HEK293 (cell line): ENCODE measurements around the gene FGD4.
"Not testable (repeated sequence)": the region's sequence is repeated elsewhere in the genome, so short reads cannot be mapped to it uniquely, and the experiment has no call there.

ENCODE experiments used
- CTCF ChIA-PET: fragments of 350-600 bp; formaldehyde crosslinking; extraction: SDS; loops from one replicate; lab custom pipeline; 2021; ENCODE audit warnings: antibody characterized with exemption; lab: Yijun Ruan, JAX
- POLR2A ChIA-PET: fragments of 300-600 bp; formaldehyde crosslinking; extraction: SDS; loops from one replicate; lab custom pipeline; 2020; ENCODE audit warnings: antibody characterized with exemption, inconsistent platforms; lab: Yijun Ruan, JAX
- H3K27ac ChIP-seq: fragments of 200-500 bp; sonication (Bioruptor generic); 2 replicates; pipeline ENCODE4 v1.5.1; 2014; ENCODE audit warnings: low read depth, low read length, control low read depth, inconsistent platforms; ENCODE audit errors: extremely low read depth
- H3K36me3 ChIP-seq, 2 experiments: fragments of 200-500 bp in 1 of 2; sonication (Bioruptor generic) in 1 of 2; 1 replicate in 1 of 2; 2 replicates in 1 of 2; pipeline ENCODE4 v1.5.1; 2014 to 2017; ENCODE audit warnings: inconsistent platforms in 2 of 2, low read length in 2 of 2; ENCODE audit not compliant: control insufficient read depth in 2 of 2, insufficient read depth in 1 of 2
- H3K4me1 ChIP-seq: fragments of 200-500 bp; sonication (Bioruptor generic); 2 replicates; pipeline ENCODE4 v1.5.1; 2014; ENCODE audit warnings: mild to moderate bottlenecking, low read length, inconsistent platforms; ENCODE audit not compliant: control insufficient read depth, insufficient read depth
- H3K4me3 ChIP-seq: 2 replicates; pipeline ENCODE4 v1.5.1; 2011; ENCODE audit warnings: low read depth, mild to moderate bottlenecking, control low read depth, low read length, moderate library complexity
- H3K9me3 ChIP-seq: fragments of 200-500 bp; sonication (Bioruptor generic); 2 replicates; pipeline ENCODE4 v1.5.1; 2014; ENCODE audit warnings: low read depth, low read length, inconsistent platforms; ENCODE audit not compliant: control insufficient read depth, insufficient read depth
- EGR2 ChIP-seq: fragments of 450-650 bp; formaldehyde crosslinking; IDR thresholded peaks from 2 replicates; pipeline ENCODE4 v1.5.1; 2016; ENCODE audit warnings: low read depth, missing biosample characterization, missing genetic modification characterization
- MYNN ChIP-seq: fragments of 450-650 bp; formaldehyde crosslinking; IDR thresholded peaks from 2 replicates; pipeline ENCODE4 v1.5.1; 2016; ENCODE audit warnings: missing biosample characterization, missing genetic modification characterization, borderline replicate concordance
- SCRT1 ChIP-seq: fragments of 450-650 bp; formaldehyde crosslinking; IDR thresholded peaks from 2 replicates; pipeline ENCODE4 v1.5.1; 2016; ENCODE audit warnings: missing biosample characterization, missing genetic modification characterization, borderline replicate concordance
- SCRT2 ChIP-seq: fragments of 450-650 bp; formaldehyde crosslinking; IDR thresholded peaks from 2 replicates; pipeline ENCODE4 v1.5.1; 2016; ENCODE audit warnings: missing biosample characterization, missing genetic modification characterization
- ZBTB20 ChIP-seq: fragments of 450-650 bp; formaldehyde crosslinking; IDR thresholded peaks from 2 replicates; pipeline ENCODE4 v1.5.1; 2016; ENCODE audit warnings: missing biosample characterization, missing genetic modification characterization
- ZIC2 ChIP-seq: fragments of 450-650 bp; formaldehyde crosslinking; IDR thresholded peaks from 2 replicates; pipeline ENCODE4 v1.5.1; 2016; ENCODE audit warnings: missing biosample characterization, missing genetic modification characterization
- ZNF155 ChIP-seq: fragments of 450-650 bp; formaldehyde crosslinking; IDR thresholded peaks from 2 replicates; pipeline ENCODE4 v1.5.1; 2016; ENCODE audit warnings: missing biosample characterization, missing genetic modification characterization
- ZNF2 ChIP-seq: fragments of 450-650 bp; formaldehyde crosslinking; IDR thresholded peaks from 2 replicates; pipeline ENCODE4 v1.5.1; 2016; ENCODE audit warnings: missing biosample characterization, missing genetic modification characterization
- ZNF350 ChIP-seq: fragments of 450-650 bp; formaldehyde crosslinking; IDR thresholded peaks from 2 replicates; pipeline ENCODE4 v1.5.0; 2017; ENCODE audit warnings: missing biosample characterization, mild to moderate bottlenecking, missing genetic modification characterization
- ZNF394 ChIP-seq: fragments of 450-650 bp; formaldehyde crosslinking; IDR thresholded peaks from 2 replicates; pipeline ENCODE4 v1.5.1; 2016; ENCODE audit warnings: missing biosample characterization, missing genetic modification characterization, mild to moderate bottlenecking, moderate library complexity, borderline replicate concordance
- ZNF514 ChIP-seq: fragments of 450-650 bp; formaldehyde crosslinking; IDR thresholded peaks from 2 replicates; pipeline ENCODE4 v1.5.1; 2016; ENCODE audit warnings: missing biosample characterization, missing genetic modification characterization
- ZNF623 ChIP-seq: fragments of 450-650 bp; formaldehyde crosslinking; IDR thresholded peaks from 2 replicates; pipeline ENCODE4 v1.5.1; 2016; ENCODE audit warnings: missing biosample characterization, missing genetic modification characterization
- ZNF76 ChIP-seq: fragments of 450-650 bp; formaldehyde crosslinking; IDR thresholded peaks from 2 replicates; pipeline ENCODE4; 2016; ENCODE audit warnings: low read depth, missing biosample characterization, missing genetic modification characterization, borderline replicate concordance
- TF ChIP-seq, protein P1 (sequence below): fragments of 450-650 bp; formaldehyde crosslinking; IDR thresholded peaks from 2 replicates; pipeline ENCODE4 v1.5.1; 2016; ENCODE audit warnings: missing biosample characterization, missing genetic modification characterization
- TF ChIP-seq, protein P2 (sequence below): fragments of 450-650 bp; formaldehyde crosslinking; IDR thresholded peaks from 2 replicates; pipeline ENCODE4 v1.5.1; 2016; ENCODE audit warnings: missing biosample characterization, missing genetic modification characterization
- TF ChIP-seq, protein P3 (sequence below): fragments of 450-650 bp; formaldehyde crosslinking; conservative IDR thresholded peaks from 2 replicates; pipeline ENCODE4 v1.5.1; 2016; ENCODE audit warnings: low read depth, missing biosample characterization, missing genetic modification characterization
- TF ChIP-seq, protein P4 (sequence below): fragments of 450-650 bp; formaldehyde crosslinking; IDR thresholded peaks from 2 replicates; pipeline ENCODE4 v1.5.1; 2016; ENCODE audit warnings: missing biosample characterization, missing genetic modification characterization

FGD4 gene

DNA sequence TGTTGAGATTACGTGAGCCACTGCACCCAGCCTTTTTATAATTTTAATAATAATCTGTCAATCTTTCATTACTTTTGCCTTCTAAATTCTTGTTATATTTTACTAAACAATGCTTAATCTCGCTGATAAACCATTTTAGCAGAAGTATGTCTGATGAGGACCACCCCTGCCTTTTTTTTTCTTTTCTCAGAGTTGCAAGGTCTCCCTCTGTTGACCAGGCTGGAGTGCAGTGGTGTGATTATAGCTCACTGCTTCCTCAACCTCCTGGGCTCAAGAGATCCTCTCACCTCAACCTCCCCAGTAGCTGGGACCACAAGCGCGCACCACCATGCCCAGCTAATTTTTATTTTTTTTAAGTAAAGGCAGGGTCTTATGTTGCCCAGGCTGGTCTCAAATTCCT lies 161.2 kb downstream of the FGD4 start (continued):
- TF ChIP-seq ZNF76 (no peak), MYNN (no peak), ZBTB20 (tag by site-specific recombination) (no peak)
- TF ChIP-seq, protein P1, sequence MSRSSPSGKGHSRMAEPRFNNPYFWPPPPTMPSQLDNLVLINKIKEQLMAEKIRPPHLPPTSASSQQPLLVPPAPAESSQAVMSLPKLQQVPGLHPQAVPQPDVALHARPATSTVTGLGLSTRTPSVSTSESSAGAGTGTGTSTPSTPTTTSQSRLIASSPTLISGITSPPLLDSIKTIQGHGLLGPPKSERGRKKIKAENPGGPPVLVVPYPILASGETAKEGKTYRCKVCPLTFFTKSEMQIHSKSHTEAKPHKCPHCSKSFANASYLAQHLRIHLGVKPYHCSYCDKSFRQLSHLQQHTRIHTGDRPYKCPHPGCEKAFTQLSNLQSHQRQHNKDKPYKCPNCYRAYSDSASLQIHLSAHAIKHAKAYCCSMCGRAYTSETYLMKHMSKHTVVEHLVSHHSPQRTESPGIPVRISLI (tag by site-specific recombination), result no peak
- TF ChIP-seq, all 188 proteins: peak for 0

DNA sequence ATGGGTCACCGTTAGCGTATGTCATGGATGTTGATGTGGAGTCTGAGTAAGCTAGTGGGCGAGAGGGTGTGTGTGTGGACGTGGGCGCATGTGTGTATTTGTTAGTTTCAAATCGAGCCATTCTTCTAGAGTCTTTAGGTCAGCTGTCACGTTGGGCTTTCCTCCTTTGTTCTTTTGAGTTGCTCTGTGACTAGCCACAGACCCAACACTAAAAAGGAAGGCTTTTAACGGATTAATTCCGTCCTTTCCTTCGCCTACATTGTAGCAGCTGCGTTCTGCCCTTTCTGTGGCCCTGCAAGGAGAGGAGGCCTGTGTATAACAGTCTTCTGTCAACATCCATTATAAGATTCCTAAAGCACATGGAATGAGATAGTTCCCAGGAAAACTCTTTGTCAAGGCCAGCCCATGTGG lies 162.6 kb downstream of the FGD4 start:
- ChIA-PET POLR2A (no interaction called here), CTCF (no interaction called here)
- no peaks in the 10 kb centered on the region for H3K9me3 ChIP-seq
- no peak overlapping the region for H3K4me3 ChIP-seq
- no peak overlapping the region for H3K27ac ChIP-seq
- peaks cover 0 to 3% of the 10 kb centered on the region in 2 experiments; a peak in 1 of 3 replicates for H3K36me3 ChIP-seq
- TF ChIP-seq EGR2 (tag by site-specific recombination), result 0 out of 2 replicates have a peak, but pooled peaks have one; percentile 6
- TF ChIP-seq ZNF2 (tag by site-specific recombination), result no peak
- H3K4me1 ChIP-seq, result no peaks in the 10 kb centered on the region

DNA sequence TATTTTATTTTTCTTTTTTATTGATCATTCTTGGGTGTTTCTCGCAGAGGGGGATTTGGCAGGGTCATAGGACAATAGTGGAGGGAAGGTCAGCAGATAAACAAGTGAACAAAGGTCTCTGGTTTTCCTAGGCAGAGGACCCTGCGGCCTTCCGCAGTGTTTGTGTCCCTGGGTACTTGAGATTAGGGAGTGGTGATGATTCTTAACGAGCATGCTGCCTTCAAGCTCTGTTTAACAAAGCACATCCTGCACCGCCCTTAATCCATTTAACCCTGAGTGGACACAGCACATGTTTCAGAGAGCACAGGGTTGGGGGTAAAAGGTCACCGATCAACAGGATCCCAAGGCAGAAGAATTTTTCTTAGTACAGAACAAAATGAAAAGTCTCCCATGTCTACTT lies 163.1 kb downstream of the FGD4 start:
- H3K4me1 ChIP-seq, CTCF ChIA-PET, H3K27ac ChIP-seq, H3K9me3 ChIP-seq, POLR2A ChIA-PET, H3K36me3 ChIP-seq, H3K4me3 ChIP-seq: not testable (repeated sequence)

DNA sequence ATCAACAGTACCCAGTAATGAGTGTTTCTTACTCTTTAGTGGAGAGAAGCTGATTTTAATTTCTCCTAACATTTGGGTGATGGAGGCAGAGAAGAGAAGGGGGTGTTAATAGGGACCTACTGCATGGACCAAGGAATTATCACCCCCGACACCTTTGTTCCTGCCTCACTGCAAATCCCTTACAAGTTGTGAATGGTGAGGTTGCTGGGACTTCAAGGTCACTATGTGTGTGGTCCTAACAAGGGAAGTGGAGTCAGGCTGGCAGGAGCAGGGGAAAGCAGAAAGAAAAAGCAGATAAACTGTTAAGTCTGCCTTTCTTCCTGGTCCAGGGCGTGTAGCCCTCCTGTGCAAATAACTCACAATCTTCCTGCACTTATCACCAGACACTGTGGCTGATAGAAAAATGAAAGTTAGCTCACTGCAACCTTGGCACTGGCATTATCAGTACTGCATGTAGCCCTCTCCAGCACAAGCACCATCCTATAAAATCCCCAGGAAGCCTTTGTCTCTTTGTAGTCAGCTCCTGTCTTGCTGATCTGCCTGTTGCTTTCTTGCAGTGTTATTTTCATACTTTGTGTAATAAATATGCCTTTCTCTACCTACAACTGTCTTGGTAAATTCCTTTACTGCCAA lies 167.4 kb downstream of the FGD4 start:
- Histone ChIP-seq H3K27ac (no peak overlapping the region), H3K4me3 (no peak overlapping the region), H3K4me1 (peaks cover 3% of the 10 kb centered on the region; the same call in 1 of the 2 replicates), H3K36me3 (peaks cover 0 to 3% of the 10 kb centered on the region in 2 experiments; a peak in 1 of 3 replicates), H3K9me3 (no peaks in the 10 kb centered on the region)
- ChIA-PET CTCF (no interaction called here), POLR2A (no interaction called here)
- TF ChIP-seq, protein P2, sequence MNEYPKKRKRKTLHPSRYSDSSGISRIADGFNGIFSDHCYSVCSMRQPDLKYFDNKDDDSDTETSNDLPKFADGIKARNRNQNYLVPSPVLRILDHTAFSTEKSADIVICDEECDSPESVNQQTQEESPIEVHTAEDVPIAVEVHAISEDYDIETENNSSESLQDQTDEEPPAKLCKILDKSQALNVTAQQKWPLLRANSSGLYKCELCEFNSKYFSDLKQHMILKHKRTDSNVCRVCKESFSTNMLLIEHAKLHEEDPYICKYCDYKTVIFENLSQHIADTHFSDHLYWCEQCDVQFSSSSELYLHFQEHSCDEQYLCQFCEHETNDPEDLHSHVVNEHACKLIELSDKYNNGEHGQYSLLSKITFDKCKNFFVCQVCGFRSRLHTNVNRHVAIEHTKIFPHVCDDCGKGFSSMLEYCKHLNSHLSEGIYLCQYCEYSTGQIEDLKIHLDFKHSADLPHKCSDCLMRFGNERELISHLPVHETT (tag by site-specific recombination), result no peak
- TF ChIP-seq ZIC2 (tag by site-specific recombination), result peak; percentile 81
- TF ChIP-seq ZNF155, result no peak
- TF ChIP-seq SCRT2 (tag by site-specific recombination), result peak; percentile 71
- no peak for TF ChIP-seq ZNF514

DNA sequence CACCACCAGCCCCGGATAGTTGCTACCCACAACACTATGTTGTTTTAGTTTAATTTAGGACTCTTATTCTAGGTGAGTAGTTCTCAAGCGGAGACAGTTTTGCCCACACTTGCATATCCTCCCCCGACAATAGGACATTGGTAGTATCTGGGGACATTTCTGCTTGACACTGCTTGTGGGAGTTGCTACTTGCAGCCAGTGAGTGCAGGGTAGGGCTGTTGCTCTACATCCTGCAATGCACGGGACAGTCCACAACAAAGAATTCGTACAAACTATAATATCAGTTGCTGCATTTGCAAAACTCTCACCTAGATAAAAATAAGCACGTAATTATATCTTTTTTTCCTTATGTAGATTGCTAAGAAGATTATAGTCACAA lies 167.9 kb downstream of the FGD4 start:
- CTCF ChIA-PET, result interaction anchor here (0.7 kb wide), 1 partner anchor 69 kb away, joined by 3 read pairs; no protein-coding TSS in a partner anchor
- H3K4me3 ChIP-seq, result no peak overlapping the region
- POLR2A ChIA-PET, result no interaction called here
- H3K36me3 ChIP-seq, result peaks cover 0 to 3% of the 10 kb centered on the region in 2 experiments; a peak in 1 of 3 replicates
- H3K9me3 ChIP-seq, result no peaks in the 10 kb centered on the region
- H3K27ac ChIP-seq, result no peak overlapping the region
- H3K4me1 ChIP-seq, result peaks cover 3% of the 10 kb centered on the region; the same call in 1 of the 2 replicates
- TF ChIP-seq ZNF623 (tag by site-specific recombination), result no peak
- TF ChIP-seq SCRT1, result no peak
- TF ChIP-seq, protein P3, sequence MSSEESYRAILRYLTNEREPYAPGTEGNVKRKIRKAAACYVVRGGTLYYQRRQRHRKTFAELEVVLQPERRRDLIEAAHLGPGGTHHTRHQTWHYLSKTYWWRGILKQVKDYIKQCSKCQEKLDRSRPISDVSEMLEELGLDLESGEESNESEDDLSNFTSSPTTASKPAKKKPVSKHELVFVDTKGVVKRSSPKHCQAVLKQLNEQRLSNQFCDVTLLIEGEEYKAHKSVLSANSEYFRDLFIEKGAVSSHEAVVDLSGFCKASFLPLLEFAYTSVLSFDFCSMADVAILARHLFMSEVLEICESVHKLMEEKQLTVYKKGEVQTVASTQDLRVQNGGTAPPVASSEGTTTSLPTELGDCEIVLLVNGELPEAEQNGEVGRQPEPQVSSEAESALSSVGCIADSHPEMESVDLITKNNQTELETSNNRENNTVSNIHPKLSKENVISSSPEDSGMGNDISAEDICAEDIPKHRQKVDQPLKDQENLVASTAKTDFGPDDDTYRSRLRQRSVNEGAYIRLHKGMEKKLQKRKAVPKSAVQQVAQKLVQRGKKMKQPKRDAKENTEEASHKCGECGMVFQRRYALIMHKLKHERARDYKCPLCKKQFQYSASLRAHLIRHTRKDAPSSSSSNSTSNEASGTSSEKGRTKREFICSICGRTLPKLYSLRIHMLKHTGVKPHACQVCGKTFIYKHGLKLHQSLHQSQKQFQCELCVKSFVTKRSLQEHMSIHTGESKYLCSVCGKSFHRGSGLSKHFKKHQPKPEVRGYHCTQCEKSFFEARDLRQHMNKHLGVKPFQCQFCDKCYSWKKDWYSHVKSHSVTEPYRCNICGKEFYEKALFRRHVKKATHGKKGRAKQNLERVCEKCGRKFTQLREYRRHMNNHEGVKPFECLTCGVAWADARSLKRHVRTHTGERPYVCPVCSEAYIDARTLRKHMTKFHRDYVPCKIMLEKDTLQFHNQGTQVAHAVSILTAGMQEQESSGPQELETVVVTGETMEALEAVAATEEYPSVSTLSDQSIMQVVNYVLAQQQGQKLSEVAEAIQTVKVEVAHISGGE, result no peak
- no peak for TF ChIP-seq ZNF394 (tag by site-specific recombination)
- TF ChIP-seq, protein P4, sequence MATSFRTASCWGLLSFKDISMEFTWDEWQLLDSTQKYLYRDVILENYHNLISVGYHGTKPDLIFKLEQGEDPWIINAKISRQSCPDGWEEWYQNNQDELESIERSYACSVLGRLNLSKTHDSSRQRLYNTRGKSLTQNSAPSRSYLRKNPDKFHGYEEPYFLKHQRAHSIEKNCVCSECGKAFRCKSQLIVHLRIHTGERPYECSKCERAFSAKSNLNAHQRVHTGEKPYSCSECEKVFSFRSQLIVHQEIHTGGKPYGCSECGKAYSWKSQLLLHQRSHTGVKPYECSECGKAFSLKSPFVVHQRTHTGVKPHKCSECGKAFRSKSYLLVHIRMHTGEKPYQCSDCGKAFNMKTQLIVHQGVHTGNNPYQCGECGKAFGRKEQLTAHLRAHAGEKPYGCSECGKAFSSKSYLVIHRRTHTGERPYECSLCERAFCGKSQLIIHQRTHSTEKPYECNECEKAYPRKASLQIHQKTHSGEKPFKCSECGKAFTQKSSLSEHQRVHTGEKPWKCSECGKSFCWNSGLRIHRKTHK (tag by site-specific recombination), result no peak
- TF ChIP-seq ZNF350, result no peak
